Stimulated activated CD8-positive, alpha-beta memory T cell treated with anti-CD3 and anti-CD28 coated beads, Interleukin-15, amount 100 ng/mL, for 48 hours (primary cell): ENCODE data around the gene TNIP3.
"Not testable (repeated sequence)": the region's sequence is repeated elsewhere in the genome, so short reads cannot be mapped to it uniquely, and the experiment has no call there.

Experiments used
- DNase-seq, 2 donors: peaks; one replicate each; pipeline ENCODE4 v3.0.0-alpha.2; 2020; ENCODE audit warnings: low read depth in 2 of 2

Gene TNIP3

GRCh38 chr4:121177246-121178137 lies 13.4 kb upstream of the TNIP3 start:
- no peak for DNase-seq

GRCh38 chr4:121176082-121176934 lies 12.2 kb upstream of the TNIP3 start:
- DNase-seq: no peak

- DNase-seq: not testable (repeated sequence)
Observed at GRCh38 chr4:121171477-121171876, 7.4 kb upstream of the TNIP3 start.

- no peak for DNase-seq
Observed at GRCh38 chr4:121168446-121169281, 4.5 kb upstream of the TNIP3 start.

GRCh38 chr4:121166976-121167375 lies 2.9 kb upstream of the TNIP3 start:
- no peak for DNase-seq

GRCh38 chr4:121165206-121165605 lies 1.1 kb upstream of the TNIP3 start:
- no peak for DNase-seq

- DNase-seq: no peak
Observed at GRCh38 chr4:121156822-121157769, 7.0 kb downstream of the TNIP3 start.

- DNase-seq: no peak
Observed at GRCh38 chr4:121155893-121156292, 8.2 kb downstream of the TNIP3 start.

- DNase-seq: no peak
Observed at GRCh38 chr4:121154103-121154515, 10.0 kb downstream of the TNIP3 start.

- no peak for DNase-seq
Observed at GRCh38 chr4:121151942-121152341, 12.2 kb downstream of the TNIP3 start.

- DNase-seq: no peak
Observed at GRCh38 chr4:121150486-121150885, 13.6 kb downstream of the TNIP3 start.

- no peak for DNase-seq
Observed at GRCh38 chr4:121150003-121150402, 14.1 kb downstream of the TNIP3 start.

- no peak for DNase-seq
Observed at GRCh38 chr4:121148621-121149020, 15.5 kb downstream of the TNIP3 start.

- DNase-seq: no peak
Observed at GRCh38 chr4:121148000-121148399, 16.1 kb downstream of the TNIP3 start.

- no peak for DNase-seq
Observed at GRCh38 chr4:121146530-121146929, 17.6 kb downstream of the TNIP3 start.

GRCh38 chr4:121145430-121145829 lies 18.7 kb downstream of the TNIP3 start:
- DNase-seq: no peak

GRCh38 chr4:121144021-121144420 lies 20.1 kb downstream of the TNIP3 start:
- DNase-seq: no peak

- no peak for DNase-seq
Observed at GRCh38 chr4:121143131-121143530, 21.0 kb downstream of the TNIP3 start.

- no peak for DNase-seq
Observed at GRCh38 chr4:121140716-121141460, 23.2 kb downstream of the TNIP3 start.
